Spleen (tissue), 7 donors: Measurements from ENCODE around the gene DOK5.

Experiments
- CTCF ChIP-seq, 11 experiments: fragments of 200-600 bp in 7 of 11; fragments of 450-650 bp in 4 of 11; sonication (generic) in 4 of 11; IDR thresholded peaks in 8 of 11; conservative IDR thresholded peaks in 3 of 11; 1 replicate in 7 of 11; 2 replicates in 4 of 11; pipeline versions ENCODE4 v1.4.0 to v1.8.0; 2016 to 2021; ENCODE audit warnings: antibody characterized with exemption in 11 of 11, inconsistent platforms in 4 of 11, mild to moderate bottlenecking in 1 of 11
- POLR2A ChIP-seq, 3 donors: fragments of 450-650 bp; IDR thresholded peaks; one replicate each; pipeline ENCODE4 v1.5.1; 2017; ENCODE audit warnings: antibody characterized with exemption in 3 of 3, mild to moderate bottlenecking in 1 of 3
- donor health status: DM: no; HTN: no; CAD: no; lungs with moderate emphysema.
- donor health status: DM: no; HTN: no; CAD: no.
- donor health status: DM: no; HTN: no; CAD: no.

- no peak for TF ChIP-seq CTCF (IDR thresholded peaks at IDR 0.05 in 8 of 11, conservative IDR thresholded peaks at IDR 0.05 in 3 of 11)
- TF ChIP-seq POLR2A (IDR thresholded peaks at IDR 0.05): no peak
Measured at GRCh38 chr20:54486585-54486984, 11.2 kb downstream of the DOK5 start.
